GM18498 (cell line): Measurements from ENCODE around the gene IGSF21.

Experiments used
- ATAC-seq: cut with Tn5 transposase; IDR thresholded peaks from one replicate; pipeline ENCODE4 v1.9.1; 2021; ENCODE audit warnings: mild to moderate bottlenecking, moderate library complexity; ENCODE audit not compliant: unreplicated experiment

IGSF21 gene

GRCh38 chr1:18292531-18292930, 184.9 kb downstream of the IGSF21 start:
- no peak for ATAC-seq

DNA sequence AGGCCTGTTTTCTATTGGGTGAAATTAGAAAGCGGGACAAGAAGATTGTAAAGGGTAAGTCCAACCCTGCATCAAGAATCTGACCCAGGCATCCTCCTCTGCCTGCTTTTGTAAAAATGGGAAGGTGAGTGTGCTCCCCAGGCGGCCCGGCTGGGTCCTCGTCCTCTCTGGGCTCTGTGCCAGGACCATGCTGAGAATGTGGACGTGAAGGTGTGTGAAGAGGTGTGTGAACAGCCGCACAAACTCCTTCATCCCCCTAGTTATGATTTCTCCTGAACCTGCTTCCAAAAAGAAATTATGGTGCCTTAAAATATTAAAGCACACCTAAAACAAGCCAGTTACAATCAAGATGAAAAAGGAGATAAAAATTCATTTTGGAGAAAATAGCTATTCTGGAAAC, 185.7 kb downstream of the IGSF21 start:
- no peak for ATAC-seq

DNA sequence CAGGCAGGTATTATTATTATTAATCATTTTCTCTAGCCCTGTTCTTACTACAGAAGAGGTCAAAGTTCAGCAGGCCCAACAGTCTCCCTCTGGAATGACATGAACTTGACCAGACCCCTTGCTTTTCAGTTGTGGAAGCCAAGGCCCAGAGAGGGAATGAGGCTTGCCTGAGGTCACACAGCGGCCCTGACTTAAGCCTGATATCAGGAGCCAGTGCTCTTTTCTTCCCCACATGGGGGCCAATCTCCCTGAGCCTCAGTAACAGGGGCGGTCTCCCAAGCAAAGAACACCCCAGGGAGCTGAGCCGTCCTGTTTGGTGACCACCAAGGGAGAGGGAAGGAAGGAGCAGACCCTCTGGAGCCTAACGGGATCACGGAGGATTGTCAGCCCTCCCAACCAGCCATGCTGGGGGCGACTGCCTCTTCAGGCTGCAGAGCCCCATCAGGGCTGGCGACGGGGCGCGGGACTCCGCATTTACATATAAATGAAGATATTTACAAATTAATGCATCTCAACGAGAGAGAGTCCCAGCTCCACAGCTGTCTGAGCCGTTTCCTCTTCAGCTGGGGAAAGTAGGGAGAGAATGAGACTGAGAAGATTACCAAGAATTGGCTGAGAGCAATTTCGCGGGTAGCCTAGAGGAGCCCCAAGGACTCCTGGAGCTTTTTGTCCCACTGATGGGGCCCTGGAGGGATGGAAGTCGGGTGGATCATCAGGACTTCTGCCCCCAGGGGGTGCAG, 187.0 kb downstream of the IGSF21 start:
- ATAC-seq = no peak

- ATAC-seq = no peak
Measured at GRCh38 chr1:18297896-18298648, 190.5 kb downstream of the IGSF21 start.

- no peak for ATAC-seq
Measured at GRCh38 chr1:18299441-18300338, 192.1 kb downstream of the IGSF21 start.

- no peak for ATAC-seq
Measured at GRCh38 chr1:18300376-18300775, 192.8 kb downstream of the IGSF21 start.

DNA sequence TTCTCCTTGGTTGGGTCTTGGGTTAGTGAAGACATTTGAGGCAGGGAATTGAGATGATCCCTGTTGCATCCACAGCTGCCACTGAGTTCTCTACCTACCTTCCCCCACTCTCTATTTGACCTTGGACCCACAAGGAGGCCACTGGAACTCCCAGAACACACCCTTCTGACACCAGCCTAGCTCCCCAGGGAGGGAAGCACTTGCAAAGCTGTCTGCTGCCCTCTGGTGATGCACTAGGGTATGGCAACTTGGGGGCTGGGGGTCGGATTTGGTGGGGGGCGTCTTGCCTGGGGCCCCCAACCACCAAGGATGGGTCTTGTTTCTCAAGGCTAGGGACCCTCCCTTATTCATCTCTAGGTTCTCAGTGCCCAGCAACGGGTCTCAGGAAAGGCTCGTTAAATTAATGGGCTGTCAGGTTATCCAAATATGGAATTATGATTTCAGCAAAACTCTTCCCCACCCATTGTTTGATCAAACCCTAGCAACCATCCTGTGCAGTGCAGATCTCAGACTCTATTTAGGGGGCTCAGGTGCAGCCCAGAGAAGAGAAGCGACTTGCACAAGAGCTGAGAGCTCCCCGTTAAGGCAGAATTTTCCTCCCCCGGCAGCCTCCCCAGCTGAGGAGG, 195.3 kb downstream of the IGSF21 start:
- no peak for ATAC-seq

DNA sequence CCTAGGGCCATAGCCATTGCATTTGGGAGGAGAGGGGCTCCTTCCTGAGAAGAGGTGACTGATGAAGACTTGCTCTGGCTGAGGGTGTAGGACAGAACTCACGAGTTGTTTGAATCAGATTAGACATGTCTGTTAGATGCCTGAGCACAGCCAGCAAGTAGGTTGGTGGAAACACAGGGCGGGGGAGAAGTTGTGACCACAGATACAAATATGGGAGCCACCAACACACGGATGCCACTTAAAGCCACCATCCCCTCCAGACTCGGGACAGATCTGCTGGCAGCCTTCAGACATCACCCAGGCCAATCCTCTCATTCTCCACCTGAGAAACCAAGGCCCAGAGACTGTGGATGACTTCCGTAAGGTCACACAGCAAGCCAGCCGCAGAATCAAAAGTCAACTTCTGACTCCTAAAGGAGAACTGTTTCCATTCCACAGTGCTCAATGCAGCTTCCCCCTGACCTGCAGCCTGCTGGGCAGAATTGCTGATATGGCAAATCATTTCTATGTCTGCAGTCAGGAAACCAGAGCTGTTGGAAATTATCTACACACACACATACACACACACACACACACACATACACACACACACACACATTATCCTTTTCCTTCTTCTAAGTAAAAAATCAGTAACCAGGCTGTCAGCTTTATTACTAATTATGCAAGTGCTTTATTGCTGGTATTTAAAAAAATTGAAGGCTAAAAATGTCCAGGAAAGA, 196.7 kb downstream of the IGSF21 start:
- no peak for ATAC-seq

DNA sequence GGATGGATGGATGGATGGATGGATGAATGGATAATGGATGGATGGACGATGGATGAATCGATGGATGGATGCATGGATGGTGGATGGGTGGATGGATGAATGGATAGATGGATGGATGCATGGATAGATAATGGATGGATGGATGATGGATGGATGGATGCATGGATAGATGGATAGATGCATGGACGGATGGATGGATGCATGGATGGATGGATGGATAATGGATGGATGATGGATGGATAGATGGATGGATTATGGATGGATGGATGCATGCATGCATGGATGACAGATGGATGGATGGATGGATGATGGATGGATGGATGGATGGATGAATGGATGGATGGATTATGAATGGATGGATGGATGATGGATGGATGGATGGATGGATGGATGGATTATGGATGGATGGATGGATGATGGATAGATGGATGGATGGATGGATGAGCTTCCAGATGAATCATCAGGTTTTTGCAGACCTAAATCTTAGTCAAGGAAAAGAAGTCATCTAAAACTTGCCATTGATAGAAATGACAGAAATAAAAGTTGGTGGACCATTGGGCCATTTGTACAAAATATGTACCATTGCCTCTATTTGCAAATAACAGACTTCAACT, 197.7 kb downstream of the IGSF21 start:
- ATAC-seq = no peak

DNA sequence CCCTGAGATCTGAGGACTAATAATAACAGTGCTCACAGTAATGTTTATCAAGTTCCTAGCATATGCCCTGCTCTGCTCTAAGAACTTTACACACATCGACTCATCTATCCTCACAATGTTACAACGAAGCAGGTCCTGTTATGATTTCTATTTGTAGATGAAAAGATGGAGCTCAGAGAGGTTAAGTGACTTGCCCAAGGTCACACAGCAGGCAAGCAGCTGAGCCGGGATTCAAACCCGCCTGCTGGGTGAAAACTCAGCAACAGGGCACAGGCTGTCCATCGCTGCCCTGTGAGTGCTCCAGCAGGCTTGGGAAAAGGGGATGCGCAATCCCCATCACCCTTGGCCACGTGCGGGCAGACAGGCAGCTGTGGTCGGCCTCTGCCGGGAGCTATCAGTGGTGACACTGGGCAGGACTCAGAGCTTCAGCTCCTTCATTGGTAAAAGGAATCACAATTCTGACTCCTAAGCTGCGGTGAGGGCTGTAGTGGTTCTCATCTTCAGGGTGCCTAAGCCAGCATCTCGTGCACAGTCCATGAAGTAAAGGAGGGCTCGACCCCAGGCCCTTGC, 199.8 kb downstream of the IGSF21 start:
- ATAC-seq = no peak

DNA sequence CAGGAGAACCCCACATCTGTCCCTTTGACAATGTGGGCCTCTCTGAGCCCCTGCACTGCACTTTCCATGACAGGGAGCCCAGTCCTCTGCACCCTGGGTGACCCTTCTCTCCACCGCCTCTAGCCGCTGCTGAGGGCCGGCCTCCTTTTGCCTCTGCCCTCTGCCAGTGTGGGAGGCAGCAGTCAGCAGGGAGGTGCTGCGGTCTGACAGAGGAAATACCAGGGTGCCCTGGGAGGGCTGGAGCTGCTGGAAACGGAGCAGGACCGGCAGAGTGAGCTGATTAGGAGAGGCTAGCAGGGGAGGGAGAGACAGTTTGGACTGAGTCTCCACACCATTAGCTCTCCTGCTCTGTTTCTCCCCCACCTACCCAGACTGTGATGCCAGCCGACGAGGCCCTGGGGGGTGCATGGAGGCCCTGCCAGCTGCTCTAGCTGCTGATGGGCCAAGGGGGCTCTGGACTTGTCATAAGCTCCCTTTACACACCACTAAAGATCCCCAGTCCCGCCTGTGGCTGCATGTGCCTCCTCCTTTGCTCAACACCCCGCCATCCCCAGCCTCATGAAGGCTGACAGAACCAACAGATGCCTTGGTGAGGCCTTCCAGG, 202.1 kb downstream of the IGSF21 start:
- ATAC-seq = no peak

DNA sequence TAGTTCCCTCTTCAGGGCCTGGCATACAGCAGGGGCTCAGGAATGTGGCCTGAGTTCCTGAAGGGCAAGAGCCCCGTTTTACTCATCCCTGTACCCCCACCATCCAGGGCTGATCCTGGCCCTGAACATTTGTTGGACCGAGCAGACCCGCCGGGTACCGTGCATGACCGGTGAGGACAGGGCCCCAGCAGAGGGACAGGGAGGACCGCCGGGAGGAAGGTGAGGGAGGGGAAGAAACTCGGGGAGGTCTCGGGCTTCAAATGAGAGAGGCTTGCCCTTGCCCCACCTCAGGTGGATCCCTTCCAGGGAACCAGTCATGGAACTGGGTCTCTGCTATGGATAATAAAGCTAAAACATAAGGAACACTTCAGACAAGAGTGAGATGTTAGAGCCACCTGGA, 205.4 kb downstream of the IGSF21 start:
- no peak for ATAC-seq

DNA sequence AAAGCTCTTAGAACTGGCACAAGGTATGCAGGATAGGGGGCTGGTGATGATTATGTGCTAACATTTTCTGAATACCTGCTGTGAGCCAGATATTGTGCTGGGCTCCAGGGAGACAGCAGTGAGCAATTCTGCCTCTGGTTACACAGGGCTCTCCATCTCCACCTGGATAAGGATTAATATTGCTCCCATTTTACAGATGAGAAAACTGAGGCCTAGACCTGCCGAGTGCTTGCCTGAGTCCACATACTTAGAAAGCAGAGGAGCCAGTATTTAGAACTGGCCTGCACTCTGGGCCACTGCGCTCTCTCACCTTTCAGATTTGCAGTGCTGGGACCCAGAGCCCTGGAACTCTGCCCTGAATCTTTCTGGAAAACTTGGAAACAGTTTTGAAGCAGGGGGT, 205.9 kb downstream of the IGSF21 start:
- ATAC-seq = no peak

GRCh38 chr1:18314399-18314798, 206.8 kb downstream of the IGSF21 start:
- ATAC-seq = no peak

- ATAC-seq = no peak
Measured at GRCh38 chr1:18315449-18315848, 207.9 kb downstream of the IGSF21 start.

DNA sequence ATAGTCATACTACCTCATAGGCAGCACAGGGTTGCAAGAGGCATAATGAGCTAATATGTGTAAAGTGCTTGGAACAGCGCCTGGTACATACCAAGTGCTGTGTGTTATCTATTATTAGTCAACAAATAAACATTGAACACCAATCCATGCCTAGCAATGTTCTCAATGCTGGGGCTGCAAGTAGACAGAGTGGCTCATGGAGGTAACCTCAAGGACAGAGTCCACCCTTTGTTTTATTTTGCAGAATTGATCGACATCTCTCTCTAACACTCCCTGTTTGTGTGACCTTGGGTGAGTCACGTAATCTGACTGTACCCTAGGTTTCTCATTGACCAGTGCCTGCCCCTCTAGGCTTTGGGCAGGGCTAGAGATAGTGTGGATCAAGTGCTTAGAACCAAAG, 209.2 kb downstream of the IGSF21 start:
- ATAC-seq = no peak

DNA sequence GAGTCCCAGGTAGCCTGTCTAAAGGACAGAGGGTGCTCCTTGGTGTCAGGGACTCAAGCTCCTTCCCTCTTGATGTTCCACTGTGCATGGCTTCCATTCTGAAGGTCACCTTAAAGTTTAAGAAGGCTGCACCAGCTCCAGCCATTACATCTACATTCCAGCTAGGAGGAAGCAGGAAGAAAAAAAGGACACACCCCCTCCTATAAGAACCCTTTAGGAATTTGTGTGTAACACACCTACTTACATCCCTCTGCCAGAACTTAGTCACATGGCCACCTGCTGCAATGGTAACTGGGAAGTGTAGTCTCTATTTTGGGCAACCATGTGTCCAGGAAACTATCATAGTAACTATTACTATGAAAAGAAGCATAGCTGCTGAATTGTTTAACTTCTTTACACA, 211.5 kb downstream of the IGSF21 start:
- ATAC-seq = no peak

DNA sequence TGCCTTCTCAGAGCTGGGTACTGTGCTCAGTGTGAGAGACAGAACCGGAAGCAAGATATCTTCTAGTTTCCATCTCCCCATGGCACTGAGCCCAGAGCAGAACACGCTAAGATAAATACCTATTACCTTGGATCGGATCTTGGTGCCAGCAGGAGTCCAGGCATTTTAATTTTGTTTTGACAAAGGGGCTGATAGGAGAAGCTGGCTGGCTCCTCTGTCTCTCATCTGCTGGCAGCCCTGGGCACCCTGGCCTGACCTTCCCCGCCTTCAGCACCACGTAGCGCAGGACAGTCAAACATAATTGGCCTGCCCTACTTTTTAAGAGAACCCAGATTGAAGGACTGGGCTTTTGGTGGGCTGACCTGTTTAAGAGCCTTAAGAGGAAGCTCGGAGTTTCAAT, 212.5 kb downstream of the IGSF21 start:
- ATAC-seq = no peak

GRCh38 chr1:18322368-18323032, 214.9 kb downstream of the IGSF21 start:
- ATAC-seq = no peak
